Activated CD4-positive, alpha-beta memory T cell treated with anti-CD3 and anti-CD28 coated beads for 36 hours (primary cell): ENCODE measurements around the gene PGBD5. TPM values are rescaled to one million over a fixed set of nuclear protein-coding genes. Genes with fewer than 3 reads are reported as not detected.
A peak's percentile ranks its signal among the peaks of the same experiment; 100 is the strongest.

Experiments
- CTCF ChIA-PET: fragments of 350-600 bp; sonication (Branson Sonifier 250); formaldehyde crosslinking; loops from one replicate; lab custom pipeline; 2021; ENCODE audit warnings: antibody characterized with exemption, inconsistent platforms; lab: Charles Lee
- POLR2A ChIA-PET: fragments of 350-600 bp; sonication (Branson Sonifier 250); formaldehyde crosslinking; loops from one replicate; lab custom pipeline; 2021; ENCODE audit warnings: antibody characterized with exemption; lab: Charles Lee
- DNase-seq: peaks from one replicate; pipeline ENCODE4 v3.0.0-alpha.2; 2020
- H3K27ac Mint-ChIP-seq: one replicate; pipeline ENCODE4 v1.8.0; 2021; ENCODE audit warnings: mixed read lengths
- H3K27me3 Mint-ChIP-seq: one replicate; pipeline ENCODE4 v1.8.0; 2021; ENCODE audit warnings: mixed read lengths
- H3K36me3 Mint-ChIP-seq: one replicate; pipeline ENCODE4 v1.8.0; 2021; ENCODE audit warnings: mixed read lengths
- H3K4me1 Mint-ChIP-seq: one replicate; pipeline ENCODE4 v1.8.0; 2021; ENCODE audit warnings: low read depth, mixed read lengths
- H3K4me3 Mint-ChIP-seq: one replicate; pipeline ENCODE4 v1.8.0; 2021; ENCODE audit warnings: mild to moderate bottlenecking, mixed read lengths
- H3K9me3 Mint-ChIP-seq: one replicate; pipeline ENCODE4 v1.8.0; 2021; ENCODE audit warnings: mixed read lengths
- intact Hi-C: fragments of 100-400 bp; cut with micrococcal nuclease; formaldehyde crosslinking; loops from one replicate; pipeline ENCODE4 v1.15.1; 2023
- total RNA-seq, 2 experiments: library from RNA; stranded (reverse); gene quantifications; one replicate each; pipeline ENCODE4 v1.2.3, GENCODE V29; 2021

Gene PGBD5
- total RNA-seq, 2 experiments from 2014 or later: 0.02 TPM; not detected in 1

DNA sequence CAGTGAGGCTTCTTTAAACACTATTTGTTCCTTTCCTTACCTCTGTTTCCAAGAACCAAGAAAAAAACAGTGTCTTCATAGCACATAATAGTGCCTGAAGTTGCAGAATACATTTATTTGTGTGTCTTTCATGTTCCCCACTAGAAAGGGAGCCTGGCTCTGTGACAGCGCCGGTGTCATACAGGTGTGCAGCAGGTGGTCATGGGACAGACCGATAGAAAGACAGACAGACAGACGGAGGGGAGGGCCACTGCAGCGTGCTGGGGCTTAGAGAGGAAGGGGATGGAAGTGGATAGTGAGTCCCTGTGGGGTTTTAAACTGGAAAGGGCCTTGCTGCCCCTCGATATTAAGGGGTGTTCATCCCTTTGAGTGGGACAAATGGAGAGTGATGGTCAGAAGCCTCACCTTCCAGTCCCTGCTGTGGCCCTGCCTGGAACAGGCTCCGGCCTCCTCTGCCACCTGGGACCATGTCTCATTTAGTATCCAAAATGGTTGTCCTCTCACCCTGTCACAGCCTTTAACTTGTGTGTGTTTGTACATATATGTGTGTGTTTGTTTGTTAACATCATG is 152.9 kb downstream of the PGBD5 start:
- Mint-ChIP-seq H3K4me1 (peaks cover 25% of the 10 kb centered on the region), H3K9me3 (no peaks in the 10 kb centered on the region), H3K27me3 (no peaks in the 10 kb centered on the region), H3K27ac (no peak overlapping the region), H3K36me3 (peaks cover 10% of the 10 kb centered on the region), H3K4me3 (no peak overlapping the region)
- ChIA-PET CTCF (no interaction called here), POLR2A (no interaction called here)
- intact Hi-C loops: no loop called here
- DNase-seq: peak; percentile 3

DNA sequence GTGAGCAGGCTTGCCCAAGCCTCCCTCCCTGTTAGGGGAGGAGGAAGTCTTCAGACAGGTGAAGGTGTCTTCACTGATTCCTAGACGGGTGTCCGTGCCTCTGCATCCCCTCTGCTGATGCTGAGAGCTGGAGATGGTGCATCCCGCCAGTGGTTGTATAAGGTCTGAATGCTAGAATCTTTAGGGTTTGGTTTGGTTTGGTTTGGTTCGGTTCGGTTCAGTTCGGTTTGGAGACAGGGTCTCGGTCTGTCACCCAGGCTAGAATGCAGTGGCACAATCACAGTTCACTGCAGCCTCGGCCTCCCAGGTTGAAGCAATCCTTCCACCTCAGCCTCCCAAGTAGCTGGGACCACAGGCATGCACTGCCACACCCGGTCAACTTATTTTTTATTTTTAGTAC is 153.6 kb downstream of the PGBD5 start:
- Mint-ChIP-seq H3K4me3 (no peak overlapping the region), H3K27me3 (no peaks in the 10 kb centered on the region), H3K27ac (no peak overlapping the region), H3K4me1 (peaks cover 25% of the 10 kb centered on the region), H3K36me3 (peaks cover 10% of the 10 kb centered on the region), H3K9me3 (no peaks in the 10 kb centered on the region)
- peak; percentile 3 for DNase-seq
- POLR2A ChIA-PET: no interaction called here
- intact Hi-C loops: no loop called here
- CTCF ChIA-PET: no interaction called here

DNA sequence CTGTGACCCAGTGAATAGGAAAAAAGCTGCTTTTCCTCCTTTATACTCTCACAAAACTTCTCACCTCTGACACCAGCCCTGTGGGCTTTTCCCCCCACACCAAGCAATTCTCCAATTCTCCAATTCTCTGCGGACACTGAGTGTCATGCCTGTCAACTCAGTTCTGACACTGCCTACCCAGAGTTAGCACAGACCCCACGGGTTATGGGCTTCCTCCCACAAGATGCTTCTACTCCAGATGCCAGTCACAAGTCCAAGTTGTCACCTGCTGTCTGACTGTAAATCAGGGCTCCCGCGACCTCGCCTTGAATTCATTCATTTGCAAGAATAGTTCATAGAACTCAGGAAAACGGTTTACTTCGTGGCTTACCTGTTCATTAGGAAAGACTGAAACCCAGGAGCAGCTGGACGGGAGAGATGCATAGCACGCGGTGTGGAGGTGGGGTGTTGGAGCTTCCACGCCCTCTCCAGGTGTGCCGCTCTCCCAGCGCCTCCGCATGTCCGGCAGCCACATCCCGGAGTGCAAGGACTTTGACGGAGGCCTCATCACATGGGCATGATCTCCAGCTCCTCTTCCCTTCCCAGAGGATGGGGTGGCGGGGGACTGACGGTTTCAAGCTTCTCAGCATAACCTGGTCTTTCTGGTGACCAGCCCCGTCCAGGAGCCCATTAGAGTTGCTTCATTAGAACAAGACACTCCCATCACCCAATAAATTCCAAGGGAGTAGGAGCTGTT is 154.7 kb downstream of the PGBD5 start:
- peak overlapping the region; percentile 84 for H3K27ac Mint-ChIP-seq
- intact Hi-C loops: loop anchor here (2.0 kb wide), 1 partner anchor 33 kb away; no protein-coding TSS in a partner anchor
- H3K27me3 Mint-ChIP-seq: no peaks in the 10 kb centered on the region
- DNase-seq: no peak
- POLR2A ChIA-PET: interaction anchor here (1.0 to 1.3 kb wide), 2 partner anchors 34 to 167 kb away, joined by 4 read pairs; no protein-coding TSS in a partner anchor
- peaks cover 25% of the 10 kb centered on the region for H3K4me1 Mint-ChIP-seq
- H3K4me3 Mint-ChIP-seq: no peak overlapping the region
- no peaks in the 10 kb centered on the region for H3K9me3 Mint-ChIP-seq
- peaks cover 11% of the 10 kb centered on the region for H3K36me3 Mint-ChIP-seq
- CTCF ChIA-PET: interaction anchor here (0.9 kb wide), 1 partner anchor 61 kb away, joined by 3 read pairs; no protein-coding TSS in a partner anchor

DNA sequence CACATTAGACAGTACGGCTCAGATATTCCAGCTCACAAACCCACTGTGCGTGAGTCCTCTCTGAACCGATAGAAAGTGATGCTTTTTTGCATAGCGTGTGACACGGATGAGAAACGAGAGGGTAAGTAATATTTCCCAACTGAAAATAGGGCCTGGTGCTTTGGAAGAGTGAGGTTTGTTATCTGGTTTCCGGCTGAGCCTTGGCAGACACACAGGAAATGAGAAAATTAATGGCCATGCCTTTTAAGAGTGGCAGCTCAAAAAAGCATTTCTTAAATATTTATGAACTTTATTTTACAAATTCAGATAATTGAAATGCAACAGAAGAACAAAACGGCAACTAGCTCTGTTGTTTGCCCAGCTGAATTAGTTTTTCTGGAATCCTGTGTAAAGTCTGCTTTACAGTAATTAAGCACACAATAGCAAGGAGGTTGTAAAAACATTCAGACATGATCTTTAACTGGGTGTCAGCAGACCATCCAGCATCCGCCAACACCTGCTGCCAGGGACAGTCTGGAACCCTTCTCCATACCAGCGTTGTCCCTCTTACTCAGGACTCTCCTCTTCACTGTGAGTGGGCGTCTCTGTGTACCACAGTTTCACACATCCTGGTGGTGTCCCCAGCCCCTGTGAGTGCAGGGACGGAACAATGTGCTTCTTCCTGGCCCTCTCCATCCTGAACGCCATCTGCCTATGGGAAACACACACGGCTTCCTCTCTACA is 155.4 kb downstream of the PGBD5 start:
- ChIA-PET POLR2A (interaction anchor here (1.0 to 1.3 kb wide), 3 partner anchors 35 to 166 kb away, joined by 3 to 4 read pairs (median 4); no protein-coding TSS in a partner anchor), CTCF (interaction anchor here (0.8 to 1.4 kb wide), 3 partner anchors 38 to 160 kb away, joined by 3 to 5 read pairs (median 3); no protein-coding TSS in a partner anchor)
- Mint-ChIP-seq H3K36me3 (peaks cover 9% of the 10 kb centered on the region), H3K27ac (peak overlapping the region; percentile 84), H3K4me1 (peaks cover 25% of the 10 kb centered on the region), H3K9me3 (no peaks in the 10 kb centered on the region), H3K27me3 (no peaks in the 10 kb centered on the region), H3K4me3 (no peak overlapping the region)
- peak; percentile 51 for DNase-seq
- intact Hi-C loops: loop anchor here (1.0 to 2.0 kb wide), 2 partner anchors 30 to 34 kb away; no protein-coding TSS in a partner anchor

DNA sequence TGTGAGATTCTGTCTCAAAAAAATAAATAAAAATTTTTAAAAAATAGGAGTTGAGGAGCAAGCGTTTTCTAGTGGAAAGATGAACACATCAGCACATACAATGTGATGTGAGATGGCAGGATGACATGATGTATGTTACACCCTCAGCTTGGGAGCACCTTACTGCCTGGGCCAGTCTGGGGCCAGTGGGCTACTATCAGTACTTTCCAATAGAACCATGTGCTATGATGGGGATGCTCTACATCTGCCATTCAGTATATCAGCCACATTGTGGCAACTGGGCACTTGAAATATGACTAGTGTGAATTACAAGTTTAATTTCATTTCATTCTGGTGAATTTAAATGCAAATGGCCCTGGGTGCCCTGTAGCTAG is 156.0 kb downstream of the PGBD5 start:
- Mint-ChIP-seq H3K36me3 (peaks cover 13% of the 10 kb centered on the region), H3K4me1 (peaks cover 25% of the 10 kb centered on the region), H3K9me3 (no peaks in the 10 kb centered on the region), H3K27ac (peak overlapping the region; percentile 84), H3K4me3 (no peak overlapping the region), H3K27me3 (no peaks in the 10 kb centered on the region)
- POLR2A ChIA-PET: interaction anchor here (1.0 to 1.3 kb wide), 3 partner anchors 36 to 166 kb away, joined by 3 to 4 read pairs (median 4); no protein-coding TSS in a partner anchor
- DNase-seq: no peak
- CTCF ChIA-PET: interaction anchor here (0.8 to 1.4 kb wide), 4 partner anchors 39 to 609 kb away, joined by 3 to 5 read pairs (median 3); no protein-coding TSS in a partner anchor
- intact Hi-C loops: loop anchor here (1.0 to 2.0 kb wide), 2 partner anchors 30 to 35 kb away; no protein-coding TSS in a partner anchor

DNA sequence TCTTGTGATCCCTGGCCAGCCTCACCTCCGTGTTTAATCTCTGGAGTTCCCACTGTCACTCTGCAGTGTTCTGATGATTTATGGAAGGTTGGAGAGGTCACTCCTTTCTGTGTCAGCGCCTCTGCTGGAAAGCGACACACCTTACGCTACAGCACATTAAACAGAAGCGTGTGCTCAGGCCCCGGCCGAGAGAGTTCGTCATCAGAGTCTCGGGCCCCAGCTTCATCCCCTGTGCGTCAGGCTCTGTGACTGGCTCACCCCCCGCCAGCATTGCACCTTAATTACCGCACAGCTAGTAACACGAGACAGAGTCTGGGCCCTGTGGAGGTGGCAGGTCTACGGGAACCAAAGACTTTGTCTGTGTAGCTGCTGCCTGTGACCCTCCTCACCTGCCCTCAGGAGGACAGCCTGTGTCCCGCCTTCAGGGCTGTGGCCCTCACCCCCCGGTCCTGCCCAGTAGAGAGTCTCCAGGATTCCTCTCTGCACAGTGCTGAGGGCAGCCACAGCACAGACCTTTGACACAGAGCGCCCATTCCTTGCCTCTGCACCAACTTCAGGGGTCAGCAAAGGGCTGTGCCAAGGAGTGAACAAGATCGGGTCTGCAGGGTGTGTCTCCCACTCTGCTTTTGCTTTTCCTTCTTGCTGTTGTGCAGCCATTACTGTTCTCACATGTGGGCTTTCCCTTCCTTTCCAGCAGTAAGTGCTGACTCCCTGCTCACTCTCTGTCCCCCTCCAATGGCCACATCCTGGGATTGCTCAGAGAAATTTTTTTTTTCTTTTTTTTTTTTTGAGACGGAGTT is 157.6 kb downstream of the PGBD5 start:
- no peaks in the 10 kb centered on the region for H3K9me3 Mint-ChIP-seq
- H3K36me3 Mint-ChIP-seq: peaks cover 24% of the 10 kb centered on the region
- intact Hi-C loops: no loop called here
- POLR2A ChIA-PET: no interaction called here
- H3K4me3 Mint-ChIP-seq: no peak overlapping the region
- DNase-seq: no peak
- CTCF ChIA-PET: no interaction called here
- H3K27me3 Mint-ChIP-seq: no peaks in the 10 kb centered on the region
- peak overlapping the region; percentile 18 for H3K27ac Mint-ChIP-seq
- H3K4me1 Mint-ChIP-seq: peaks cover 21% of the 10 kb centered on the region

DNA sequence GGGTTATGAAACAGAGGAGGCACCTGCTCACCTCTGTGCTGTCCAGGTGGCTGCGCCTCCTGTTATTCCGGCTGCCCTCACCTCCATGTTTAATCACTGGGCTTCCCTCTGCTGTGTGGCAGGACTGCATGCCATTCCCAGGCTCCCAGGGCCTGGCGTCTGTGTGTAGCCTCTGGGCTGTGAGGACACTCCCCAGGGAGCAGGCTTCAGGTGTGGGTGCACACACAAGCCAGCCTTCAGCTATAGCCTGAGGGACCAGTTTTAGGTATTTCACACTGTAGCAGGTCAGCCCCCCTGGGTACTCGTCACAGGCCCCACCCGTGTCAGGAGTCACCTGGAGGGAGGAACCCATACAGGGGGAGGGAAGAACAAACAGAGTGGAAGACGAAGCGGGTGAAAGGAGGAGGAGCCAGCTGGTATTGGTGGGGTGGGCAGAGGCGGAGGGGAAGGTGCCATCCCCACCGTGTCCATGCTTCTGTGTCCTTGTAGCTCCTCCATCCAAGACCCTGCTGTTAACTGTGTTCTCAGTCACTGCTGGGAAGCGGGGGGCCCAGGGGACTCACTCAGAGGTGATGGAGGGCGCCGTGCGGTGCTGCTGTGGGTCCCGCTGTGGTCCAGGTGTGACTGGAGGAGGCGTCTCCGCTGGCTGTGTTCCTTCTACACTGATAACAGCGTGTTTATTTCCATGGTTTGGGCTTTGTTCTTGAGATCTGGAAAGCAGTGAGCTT is 158.6 kb downstream of the PGBD5 start:
- POLR2A ChIA-PET: no interaction called here

DNA sequence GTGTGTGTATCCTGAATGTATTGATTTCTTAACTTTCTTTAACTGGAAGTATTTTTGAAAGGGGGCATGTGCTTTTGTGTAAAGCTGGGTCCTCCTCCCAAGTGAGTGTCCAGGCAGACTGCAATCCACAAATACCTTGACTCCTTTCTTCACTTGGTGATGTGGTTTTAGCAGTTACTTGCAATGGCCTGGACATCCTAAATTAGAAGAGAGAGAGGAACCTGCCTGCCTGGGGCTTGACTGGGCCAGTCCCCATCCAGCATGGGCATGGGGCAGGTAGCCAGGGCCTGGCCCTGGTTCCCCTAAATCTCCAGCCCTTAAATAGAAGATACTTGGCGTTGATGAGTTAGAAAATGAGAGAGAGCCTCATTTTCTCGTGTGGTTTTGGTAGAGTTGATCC is 159.7 kb downstream of the PGBD5 start:
- no peaks in the 10 kb centered on the region for H3K9me3 Mint-ChIP-seq
- H3K27me3 Mint-ChIP-seq: no peaks in the 10 kb centered on the region
- POLR2A ChIA-PET: no interaction called here
- H3K4me3 Mint-ChIP-seq: no peak overlapping the region
- CTCF ChIA-PET: no interaction called here
- H3K4me1 Mint-ChIP-seq: peaks cover 18% of the 10 kb centered on the region
- intact Hi-C loops: no loop called here
- peaks cover 29% of the 10 kb centered on the region for H3K36me3 Mint-ChIP-seq
- no peak overlapping the region for H3K27ac Mint-ChIP-seq
- DNase-seq: no peak

More for the DNA sequence above, 158.6 kb downstream of the PGBD5 start:
- CTCF ChIA-PET: no interaction called here
- peaks cover 28% of the 10 kb centered on the region for H3K36me3 Mint-ChIP-seq
- no peaks in the 10 kb centered on the region for H3K27me3 Mint-ChIP-seq
- H3K4me1 Mint-ChIP-seq: peaks cover 20% of the 10 kb centered on the region
- no peak for DNase-seq
- H3K4me3 Mint-ChIP-seq: no peak overlapping the region
- no peak overlapping the region for H3K27ac Mint-ChIP-seq
- intact Hi-C loops: no loop called here
- H3K9me3 Mint-ChIP-seq: no peaks in the 10 kb centered on the region

DNA sequence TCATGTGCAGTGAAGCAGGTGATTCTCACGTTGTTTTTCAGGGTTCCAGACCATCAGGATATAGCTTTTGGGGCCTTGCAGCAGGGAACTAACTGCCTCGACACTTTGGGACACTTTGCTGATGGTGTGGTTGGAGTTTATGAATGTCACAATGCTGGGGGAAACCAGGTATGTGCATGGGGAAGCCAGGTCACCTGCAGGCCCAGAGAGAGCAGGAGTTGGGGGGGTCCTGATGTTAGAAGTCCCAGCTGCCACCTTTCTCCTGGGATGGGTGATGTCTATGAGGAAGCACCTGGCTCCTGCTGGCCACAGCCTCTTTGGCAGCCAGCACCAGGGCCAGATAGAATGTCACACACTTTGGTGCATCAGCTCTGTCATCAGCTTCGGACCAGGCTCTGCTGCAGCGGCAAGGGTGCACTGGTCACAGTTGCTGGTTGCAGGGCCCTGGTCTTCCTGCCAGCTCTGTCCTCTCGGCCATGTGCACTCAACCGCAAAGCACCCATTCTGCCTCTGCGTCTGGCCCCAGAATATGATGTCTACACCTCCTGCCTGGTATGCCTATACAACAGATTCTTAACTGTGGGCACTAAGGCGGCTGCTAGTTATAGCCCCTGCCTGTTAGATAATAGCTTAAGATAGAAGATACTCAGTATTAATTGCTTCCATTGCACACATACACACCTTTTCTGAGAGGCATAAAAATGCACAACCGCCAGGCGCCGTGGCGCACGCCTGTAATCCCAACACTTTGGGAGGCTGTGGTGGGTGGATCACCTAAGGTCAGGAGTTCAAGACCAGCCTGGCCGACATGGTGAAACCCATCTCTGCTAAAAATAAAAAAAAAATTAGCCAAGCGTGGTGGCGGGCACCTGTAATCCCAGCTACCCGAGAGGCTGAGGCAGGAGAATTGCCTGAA is 160.7 kb downstream of the PGBD5 start:
- Mint-ChIP-seq H3K4me3 (no peak overlapping the region), H3K9me3 (no peaks in the 10 kb centered on the region), H3K27me3 (no peaks in the 10 kb centered on the region), H3K27ac (no peak overlapping the region), H3K36me3 (peaks cover 29% of the 10 kb centered on the region), H3K4me1 (peaks cover 8% of the 10 kb centered on the region)
- intact Hi-C loops: no loop called here
- ChIA-PET CTCF (no interaction called here), POLR2A (no interaction called here)
- no peak for DNase-seq
